Measurements from ENCODE around the gene OR52H1. TPM values are rescaled to one million over a fixed set of nuclear protein-coding genes. Genes with fewer than 3 reads are reported as not detected.

The OR52H1 gene
- total RNA-seq, 1 donor from 2014 or later = not detected

- Mint-ChIP-seq H3K36me3 (no peaks in the 10 kb centered on the region), H3K27me3 (peaks cover 3% of the 10 kb centered on the region), H3K9me3 (no peaks in the 10 kb centered on the region), H3K27ac (no peak overlapping the region), H3K4me1 (ENCODE audit: unreplicated experiment) (no peaks in the 10 kb centered on the region), H3K4me3 (no peak overlapping the region)
- TF ChIP-seq CTCF (conservative IDR thresholded peaks at IDR 0.05) = no peak
- no peak for DNase-seq (ENCODE audit: extremely low spot score, unreplicated experiment)
These were observed 26.0 kb downstream of the OR52H1 start for GRCh38 chr11:5522308-5522707.

GRCh38 chr11:5521540-5521939, 26.8 kb downstream of the OR52H1 start:
- no peak overlapping the region for H3K27ac Mint-ChIP-seq
- no peaks in the 10 kb centered on the region for H3K9me3 Mint-ChIP-seq
- H3K27me3 Mint-ChIP-seq = peaks cover under 1% of the 10 kb centered on the region
- H3K36me3 Mint-ChIP-seq = no peaks in the 10 kb centered on the region
- no peak overlapping the region for H3K4me3 Mint-ChIP-seq
- H3K4me1 Mint-ChIP-seq (ENCODE audit: unreplicated experiment) = no peaks in the 10 kb centered on the region
- no peak for TF ChIP-seq CTCF (conservative IDR thresholded peaks at IDR 0.05)
- DNase-seq (ENCODE audit: extremely low spot score, unreplicated experiment) = no peak

- no peak for TF ChIP-seq CTCF (conservative IDR thresholded peaks at IDR 0.05)
- no peak within 1 kb of the TSS for H3K27ac Mint-ChIP-seq
- no peaks in the 10 kb centered on the region for H3K36me3 Mint-ChIP-seq
These were observed 31.7 kb downstream of the OR52H1 start, which contains the start of gene UBQLNL for GRCh38 chr11:5516599-5516998. Gene UBQLNL, minus strand, starts transcription at chr11:5516699. Its CDS starts 258 bp downstream, at chr11:5516441.

GRCh38 chr11:5514841-5515240, 33.5 kb downstream of the OR52H1 start:
- DNase-seq (ENCODE audit: extremely low spot score, unreplicated experiment) = no peak
- H3K27me3 Mint-ChIP-seq = peaks cover 4% of the 10 kb centered on the region
- H3K9me3 Mint-ChIP-seq = no peaks in the 10 kb centered on the region
- H3K27ac Mint-ChIP-seq = no peak overlapping the region
- H3K36me3 Mint-ChIP-seq = no peaks in the 10 kb centered on the region
- no peak overlapping the region for H3K4me3 Mint-ChIP-seq
- no peak for TF ChIP-seq CTCF (conservative IDR thresholded peaks at IDR 0.05)
- H3K4me1 Mint-ChIP-seq (ENCODE audit: unreplicated experiment) = no peaks in the 10 kb centered on the region

More at GRCh38 chr11:5516599-5516998, 31.7 kb downstream of the OR52H1 start, which contains the start of gene UBQLNL:
- no peak for DNase-seq (ENCODE audit: extremely low spot score, unreplicated experiment)
- Mint-ChIP-seq H3K27me3 (no peaks in the 10 kb centered on the region), H3K4me1 (ENCODE audit: unreplicated experiment) (no peaks in the 10 kb centered on the region), H3K4me3 (no peak within 1 kb of the TSS), H3K9me3 (no peaks in the 10 kb centered on the region)

- peaks cover 10% of the 10 kb centered on the region for H3K27me3 Mint-ChIP-seq
These were observed 38.5 kb downstream of the OR52H1 start, which contains the start of gene UBQLN3 for GRCh38 chr11:5509803-5510202. Gene UBQLN3, minus strand, starts transcription at chr11:5509957. Its CDS starts 399 bp downstream, at chr11:5509558.

More at GRCh38 chr11:5509803-5510202, 38.5 kb downstream of the OR52H1 start, which contains the start of gene UBQLN3:
- H3K9me3 Mint-ChIP-seq = no peaks in the 10 kb centered on the region
- H3K4me1 Mint-ChIP-seq (ENCODE audit: unreplicated experiment) = no peaks in the 10 kb centered on the region
- H3K4me3 Mint-ChIP-seq = no peak within 1 kb of the TSS
- H3K36me3 Mint-ChIP-seq = no peaks in the 10 kb centered on the region
- TF ChIP-seq CTCF (conservative IDR thresholded peaks at IDR 0.05) = no peak
- H3K27ac Mint-ChIP-seq = no peak within 1 kb of the TSS
- no peak for DNase-seq (ENCODE audit: extremely low spot score, unreplicated experiment)
